ENCODE data around the gene DDN. TPM values are rescaled to one million over a fixed set of nuclear protein-coding genes. Genes with fewer than 3 reads are reported as not detected.

The DDN gene
- total RNA-seq, 1 experiment from 2014 or later: 0.17 TPM

DNA sequence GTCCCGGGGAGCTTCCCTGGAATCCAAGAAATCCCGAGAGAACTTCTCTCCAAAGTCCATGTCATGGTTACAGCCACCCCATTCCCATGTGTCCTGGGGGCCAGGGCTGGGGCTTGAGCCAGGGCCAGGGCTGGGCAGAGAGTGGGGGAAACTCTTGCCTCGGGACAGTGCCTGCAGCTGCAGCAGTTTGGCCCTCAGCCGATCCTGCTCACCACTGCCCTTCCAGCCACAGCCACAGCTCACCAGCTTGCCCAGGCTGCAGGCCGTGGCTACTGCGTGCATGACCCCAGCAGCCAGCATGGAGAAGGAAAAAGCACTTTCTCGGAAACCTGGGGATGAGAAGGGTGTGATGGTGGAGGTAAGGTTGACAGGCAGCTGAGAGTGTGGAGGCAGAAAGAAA is 31.2 kb downstream of the DDN start:
- no peaks in the 10 kb centered on the region for H3K9me2 ChIP-seq (ENCODE audit: insufficient read depth)
- H3K79me2 ChIP-seq (ENCODE audit: low read depth): no peaks in the 10 kb centered on the region
- intact Hi-C loops (cut with micrococcal nuclease; ENCODE audit: unreplicated experiment): no loop called here
- no peak for DNase-seq
- peaks cover 8% of the 10 kb centered on the region; the same call in 1 of the 2 replicates for H3K4me1 ChIP-seq (replicated peaks; ENCODE audit: insufficient read depth)
- ChIA-PET POLR2A (ENCODE audit: unreplicated experiment) (interaction anchor here (0.6 to 0.7 kb wide), 3 partner anchors 50 to 296 kb away, joined by 3 to 5 read pairs (median 4); no protein-coding TSS in a partner anchor), CTCF (interaction anchor here (0.5 to 0.6 kb wide), 2 partner anchors 49 to 1000 kb away, joined by 9 to 16 read pairs; no protein-coding TSS in a partner anchor)
- H2AFZ ChIP-seq: no peak overlapping the region
- no peaks in the 10 kb centered on the region for H3K9me3 ChIP-seq (ENCODE audit: insufficient read depth, low read depth)
- no TSS peak for BruUV-seq (replicated peaks)
- H4K20me1 ChIP-seq (ENCODE audit: insufficient read depth): no peaks in the 10 kb centered on the region
- H3K27ac ChIP-seq: no peak overlapping the region
- H3F3A ChIP-seq (ENCODE audit: insufficient read depth, low read depth): no peaks in the 10 kb centered on the region
- H3K36me3 ChIP-seq (ENCODE audit: low read depth): no peaks in the 10 kb centered on the region
- no peak overlapping the region for H3K4me3 ChIP-seq
- no peak for TF ChIP-seq EZH2 (IDR thresholded peaks at IDR 0.05; ENCODE audit: low read depth)
- TF ChIP-seq, protein P1, sequence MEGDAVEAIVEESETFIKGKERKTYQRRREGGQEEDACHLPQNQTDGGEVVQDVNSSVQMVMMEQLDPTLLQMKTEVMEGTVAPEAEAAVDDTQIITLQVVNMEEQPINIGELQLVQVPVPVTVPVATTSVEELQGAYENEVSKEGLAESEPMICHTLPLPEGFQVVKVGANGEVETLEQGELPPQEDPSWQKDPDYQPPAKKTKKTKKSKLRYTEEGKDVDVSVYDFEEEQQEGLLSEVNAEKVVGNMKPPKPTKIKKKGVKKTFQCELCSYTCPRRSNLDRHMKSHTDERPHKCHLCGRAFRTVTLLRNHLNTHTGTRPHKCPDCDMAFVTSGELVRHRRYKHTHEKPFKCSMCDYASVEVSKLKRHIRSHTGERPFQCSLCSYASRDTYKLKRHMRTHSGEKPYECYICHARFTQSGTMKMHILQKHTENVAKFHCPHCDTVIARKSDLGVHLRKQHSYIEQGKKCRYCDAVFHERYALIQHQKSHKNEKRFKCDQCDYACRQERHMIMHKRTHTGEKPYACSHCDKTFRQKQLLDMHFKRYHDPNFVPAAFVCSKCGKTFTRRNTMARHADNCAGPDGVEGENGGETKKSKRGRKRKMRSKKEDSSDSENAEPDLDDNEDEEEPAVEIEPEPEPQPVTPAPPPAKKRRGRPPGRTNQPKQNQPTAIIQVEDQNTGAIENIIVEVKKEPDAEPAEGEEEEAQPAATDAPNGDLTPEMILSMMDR (conservative IDR thresholded peaks at IDR 0.05): no peak
- H3K27me3 ChIP-seq (ENCODE audit: insufficient read depth, low read depth): peaks cover 14% of the 10 kb centered on the region; the same call in 1 of the 2 replicates
- H3K4me2 ChIP-seq: no peak overlapping the region

DNA sequence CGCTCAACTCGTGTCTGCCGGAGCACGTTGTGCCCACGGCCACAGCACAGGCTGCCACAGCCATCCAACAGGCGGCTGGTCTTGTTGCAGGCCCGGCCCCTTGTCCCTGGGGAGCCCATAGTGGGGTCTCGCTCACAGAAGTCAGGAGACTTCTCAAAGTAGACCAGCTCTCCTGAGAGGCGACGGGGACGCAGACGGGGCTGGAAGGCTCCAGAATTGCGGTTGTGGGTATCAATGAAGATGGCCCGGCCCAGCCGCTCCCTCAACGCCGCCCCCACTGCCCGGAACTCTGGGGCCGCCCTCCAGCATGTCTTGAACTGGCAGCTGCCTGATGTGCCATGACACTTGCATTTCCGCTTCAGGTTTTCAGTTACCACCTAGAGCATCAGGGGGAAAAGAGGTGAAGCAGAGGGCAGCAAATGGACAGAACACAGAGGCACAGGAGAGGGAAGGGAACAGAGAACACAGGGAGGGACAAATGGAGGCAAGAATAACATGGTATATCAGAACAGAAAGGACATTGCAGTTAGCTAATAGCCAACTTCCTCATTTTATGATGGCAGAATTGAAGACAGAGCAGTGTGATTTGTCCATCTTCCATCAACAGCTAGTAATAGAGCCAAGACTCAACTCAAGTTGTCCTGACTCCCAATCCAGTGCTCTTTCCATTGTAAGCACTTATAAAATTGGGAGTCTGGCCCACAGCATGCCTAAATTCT is 32.8 kb downstream of the DDN start:
- no peak overlapping the region for H3K4me3 ChIP-seq
- H3K27me3 ChIP-seq (ENCODE audit: insufficient read depth, low read depth): peaks cover 7% of the 10 kb centered on the region; the same call in 1 of the 2 replicates
- no peak overlapping the region for H2AFZ ChIP-seq
- H3K4me1 ChIP-seq (replicated peaks; ENCODE audit: insufficient read depth): peaks cover 8% of the 10 kb centered on the region; the same call in 1 of the 2 replicates
- no peak for DNase-seq
- no peaks in the 10 kb centered on the region for H3K36me3 ChIP-seq (ENCODE audit: low read depth)
- CTCF ChIA-PET: interaction anchor here (0.7 to 1.9 kb wide), 2 partner anchors 14 to 22 kb away, joined by 4 to 11 read pairs; no protein-coding TSS in a partner anchor
- BruUV-seq (replicated peaks): no TSS peak
- no peak for TF ChIP-seq EZH2 (IDR thresholded peaks at IDR 0.05; ENCODE audit: low read depth)
- TF ChIP-seq, protein P1 (conservative IDR thresholded peaks at IDR 0.05): no peak
- no peaks in the 10 kb centered on the region for H4K20me1 ChIP-seq (ENCODE audit: insufficient read depth)
- H3K9me2 ChIP-seq (ENCODE audit: insufficient read depth): no peaks in the 10 kb centered on the region
- no peak overlapping the region for H3K4me2 ChIP-seq
- H3F3A ChIP-seq (ENCODE audit: insufficient read depth, low read depth): no peaks in the 10 kb centered on the region
- H3K9me3 ChIP-seq (ENCODE audit: insufficient read depth, low read depth): no peaks in the 10 kb centered on the region
- intact Hi-C loops (cut with micrococcal nuclease; ENCODE audit: unreplicated experiment): no loop called here
- H3K27ac ChIP-seq: no peak overlapping the region
- H3K79me2 ChIP-seq (ENCODE audit: low read depth): no peaks in the 10 kb centered on the region
- POLR2A ChIA-PET (ENCODE audit: unreplicated experiment): no interaction called here

DNA sequence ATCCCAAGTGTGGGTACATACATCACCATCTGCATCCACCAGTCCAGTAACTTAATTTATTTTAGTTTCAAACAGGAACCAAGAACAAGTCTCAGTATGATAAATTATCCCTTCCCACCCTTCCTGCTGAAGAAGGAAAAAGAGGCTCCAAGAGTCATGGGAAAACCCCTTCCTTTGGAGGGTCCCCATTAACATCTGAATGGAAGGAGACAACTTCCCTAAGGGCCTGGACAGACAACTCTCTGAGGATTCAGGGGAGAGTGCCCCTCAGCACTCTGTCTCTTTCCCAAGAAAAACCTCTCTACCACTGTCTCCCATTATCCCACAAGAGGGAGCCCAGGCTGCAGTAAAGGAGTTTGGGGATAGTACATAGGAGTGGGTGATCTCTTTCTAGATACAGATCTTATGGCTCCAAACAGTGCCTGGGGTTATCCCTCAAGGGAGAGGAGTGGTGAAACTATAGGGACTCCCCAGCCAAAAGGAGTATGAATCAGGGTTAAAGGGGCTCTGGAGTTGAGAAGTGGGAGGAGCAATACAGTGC is 33.8 kb downstream of the DDN start:
- POLR2A ChIA-PET (ENCODE audit: unreplicated experiment): no interaction called here
- CTCF ChIA-PET: interaction anchor here (0.6 kb wide), 1 partner anchor 73 kb away, joined by 3 read pairs; no protein-coding TSS in a partner anchor
- BruUV-seq (replicated peaks): no TSS peak
- no peak for DNase-seq
- no peaks in the 10 kb centered on the region for H3K36me3 ChIP-seq (ENCODE audit: low read depth)
- H3K4me1 ChIP-seq (replicated peaks; ENCODE audit: insufficient read depth): no peaks in the 10 kb centered on the region
- no peaks in the 10 kb centered on the region for H4K20me1 ChIP-seq (ENCODE audit: insufficient read depth)
- H3K79me2 ChIP-seq (ENCODE audit: low read depth): no peaks in the 10 kb centered on the region
- no peaks in the 10 kb centered on the region for H3K9me3 ChIP-seq (ENCODE audit: insufficient read depth, low read depth)
- no peak overlapping the region for H3K4me2 ChIP-seq
- H3K27ac ChIP-seq: no peak overlapping the region
- no peak overlapping the region for H3K4me3 ChIP-seq
- H2AFZ ChIP-seq: no peak overlapping the region
- no peaks in the 10 kb centered on the region for H3K27me3 ChIP-seq (ENCODE audit: insufficient read depth, low read depth)
- intact Hi-C loops (cut with micrococcal nuclease; ENCODE audit: unreplicated experiment): no loop called here
- TF ChIP-seq, protein P1 (conservative IDR thresholded peaks at IDR 0.05): peak; percentile 47
- no peak for TF ChIP-seq EZH2 (IDR thresholded peaks at IDR 0.05; ENCODE audit: low read depth)
- H3K9me2 ChIP-seq (ENCODE audit: insufficient read depth): no peaks in the 10 kb centered on the region
- no peaks in the 10 kb centered on the region for H3F3A ChIP-seq (ENCODE audit: insufficient read depth, low read depth)

Data from PC-9 (cell line).